Coronary artery (tissue), 2 donors: Measurements from ENCODE around the gene TMEM132D.

ENCODE experiments used
- DNase-seq: peaks from one replicate; pipeline ENCODE4 v3.0.0-alpha.2; 2017; ENCODE audit warnings: low spot score
- H3K27ac ChIP-seq, 2 donors: fragments of 200-600 bp; sonication (generic); one replicate each; pipeline ENCODE4 v1.5.1; 2016 to 2019
- H3K4me3 ChIP-seq: fragments of 200-600 bp; sonication (generic); 2 replicates; pipeline ENCODE4 v1.5.1; 2016; ENCODE audit warnings: mild to moderate bottlenecking, moderate library complexity
- TF ChIP-seq, protein P1 (sequence below): fragments of 200-600 bp; sonication (generic); IDR thresholded peaks from one replicate; pipeline ENCODE4 v1.5.1; 2019; ENCODE audit warnings: antibody characterized with exemption

TMEM132D gene

DNA sequence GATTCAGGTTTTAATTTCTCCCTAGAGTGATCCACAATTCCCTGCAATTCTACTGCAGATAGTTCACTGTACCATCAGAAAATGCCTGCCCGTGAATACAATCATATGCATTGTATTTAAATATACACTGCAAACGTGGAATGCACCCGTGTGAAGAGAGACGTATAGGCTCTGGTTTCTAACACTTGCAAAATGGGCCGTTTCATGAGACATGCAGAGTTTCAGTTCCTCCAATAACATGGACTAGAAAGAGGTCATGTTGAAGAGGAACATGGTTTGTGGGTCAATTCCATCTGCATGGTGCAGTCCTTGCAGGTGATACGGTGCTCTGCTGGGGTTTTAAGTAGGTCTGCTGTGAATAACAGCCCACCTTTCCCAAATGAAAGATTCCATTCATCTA, 373.3 kb downstream of the TMEM132D start:
- DNase-seq = no peak
- no peak overlapping the region for H3K27ac ChIP-seq
- TF ChIP-seq, protein P1, sequence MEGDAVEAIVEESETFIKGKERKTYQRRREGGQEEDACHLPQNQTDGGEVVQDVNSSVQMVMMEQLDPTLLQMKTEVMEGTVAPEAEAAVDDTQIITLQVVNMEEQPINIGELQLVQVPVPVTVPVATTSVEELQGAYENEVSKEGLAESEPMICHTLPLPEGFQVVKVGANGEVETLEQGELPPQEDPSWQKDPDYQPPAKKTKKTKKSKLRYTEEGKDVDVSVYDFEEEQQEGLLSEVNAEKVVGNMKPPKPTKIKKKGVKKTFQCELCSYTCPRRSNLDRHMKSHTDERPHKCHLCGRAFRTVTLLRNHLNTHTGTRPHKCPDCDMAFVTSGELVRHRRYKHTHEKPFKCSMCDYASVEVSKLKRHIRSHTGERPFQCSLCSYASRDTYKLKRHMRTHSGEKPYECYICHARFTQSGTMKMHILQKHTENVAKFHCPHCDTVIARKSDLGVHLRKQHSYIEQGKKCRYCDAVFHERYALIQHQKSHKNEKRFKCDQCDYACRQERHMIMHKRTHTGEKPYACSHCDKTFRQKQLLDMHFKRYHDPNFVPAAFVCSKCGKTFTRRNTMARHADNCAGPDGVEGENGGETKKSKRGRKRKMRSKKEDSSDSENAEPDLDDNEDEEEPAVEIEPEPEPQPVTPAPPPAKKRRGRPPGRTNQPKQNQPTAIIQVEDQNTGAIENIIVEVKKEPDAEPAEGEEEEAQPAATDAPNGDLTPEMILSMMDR = no peak

DNA sequence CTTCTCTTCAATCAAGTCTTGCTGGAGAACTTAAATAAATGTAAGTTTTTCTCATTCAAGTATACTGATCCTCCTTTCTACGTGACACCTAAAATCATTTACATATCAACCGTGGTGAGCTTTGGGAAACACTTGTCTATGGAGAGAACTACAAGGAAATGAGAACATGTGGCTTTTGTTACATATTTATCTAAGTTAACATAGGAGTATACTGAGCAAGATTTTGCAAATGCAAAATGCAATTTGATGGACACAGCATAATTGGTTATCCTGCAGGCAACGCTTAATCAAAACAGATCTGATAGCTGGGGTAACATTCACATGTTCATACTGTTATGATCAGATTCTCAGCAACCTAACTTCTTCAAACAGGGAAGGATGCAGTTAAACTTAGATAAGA, 376.3 kb downstream of the TMEM132D start:
- Histone ChIP-seq H3K4me3 (no peak overlapping the region), H3K27ac (no peak overlapping the region)
- TF ChIP-seq, protein P1 = no peak
- no peak for DNase-seq

More for the DNA sequence above, 373.3 kb downstream of the TMEM132D start:
- no peak overlapping the region for H3K4me3 ChIP-seq

DNA sequence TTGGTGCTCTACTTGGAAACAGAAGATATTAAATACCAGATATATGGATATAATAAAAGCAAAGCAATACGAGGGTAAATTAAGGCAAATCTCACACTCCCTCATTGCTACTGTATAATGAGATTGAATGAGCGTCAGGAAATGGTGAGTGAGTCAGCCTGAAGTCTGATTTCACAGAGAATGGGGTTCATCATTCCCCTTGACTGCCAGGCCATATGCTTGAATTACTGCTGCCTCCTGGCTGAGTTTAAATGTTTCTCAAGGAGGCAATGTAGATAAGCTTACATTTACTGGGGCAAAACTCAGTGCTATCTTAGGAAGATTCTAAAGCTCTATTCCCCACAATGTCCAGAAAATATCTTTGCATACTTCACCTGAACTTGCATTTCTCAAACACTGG, 380.2 kb downstream of the TMEM132D start:
- Histone ChIP-seq H3K27ac (no peak overlapping the region), H3K4me3 (no peak overlapping the region)
- no peak for DNase-seq
- TF ChIP-seq, protein P1 = no peak

DNA sequence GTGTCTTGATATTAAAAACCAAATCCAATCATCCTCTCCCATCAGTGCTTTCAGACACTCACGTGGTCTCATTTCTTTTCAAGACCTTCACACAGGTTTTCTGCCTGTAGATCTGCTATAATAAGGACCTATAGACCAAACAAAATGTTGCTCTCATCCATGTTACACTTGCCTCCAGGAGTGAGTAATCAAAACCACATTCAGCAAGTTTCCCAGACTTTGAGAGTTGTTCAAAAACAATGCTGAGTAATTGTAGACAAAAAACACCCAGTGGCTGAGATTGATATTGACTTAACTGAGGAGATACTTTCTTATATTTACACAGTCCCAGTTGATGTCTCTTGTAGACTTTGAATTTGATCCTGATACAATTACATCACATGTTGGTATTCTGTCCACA, 383.1 kb downstream of the TMEM132D start:
- TF ChIP-seq, protein P1 = no peak
- Histone ChIP-seq H3K27ac (no peak overlapping the region), H3K4me3 (no peak overlapping the region)
- DNase-seq = no peak

DNA sequence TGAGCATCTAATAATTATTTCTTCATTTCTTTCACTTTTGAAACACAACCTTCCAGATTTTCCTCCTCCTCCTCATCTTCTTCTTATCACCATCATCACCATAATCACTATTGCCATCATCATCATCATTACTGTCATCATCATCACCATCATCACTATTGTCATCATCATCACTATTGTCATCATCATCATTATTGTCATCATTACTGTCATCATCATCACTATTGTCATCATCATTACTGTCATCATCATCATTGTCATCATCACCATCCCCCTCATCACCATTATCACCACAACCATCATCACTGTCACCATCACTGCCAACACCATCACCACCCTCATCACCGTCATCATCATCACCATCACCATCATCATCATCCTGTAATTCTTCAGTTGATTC, 400.0 kb downstream of the TMEM132D start:
- DNase-seq = no peak
- Histone ChIP-seq H3K27ac (no peak overlapping the region), H3K4me3 (no peak overlapping the region)
- TF ChIP-seq, protein P1 = no peak

DNA sequence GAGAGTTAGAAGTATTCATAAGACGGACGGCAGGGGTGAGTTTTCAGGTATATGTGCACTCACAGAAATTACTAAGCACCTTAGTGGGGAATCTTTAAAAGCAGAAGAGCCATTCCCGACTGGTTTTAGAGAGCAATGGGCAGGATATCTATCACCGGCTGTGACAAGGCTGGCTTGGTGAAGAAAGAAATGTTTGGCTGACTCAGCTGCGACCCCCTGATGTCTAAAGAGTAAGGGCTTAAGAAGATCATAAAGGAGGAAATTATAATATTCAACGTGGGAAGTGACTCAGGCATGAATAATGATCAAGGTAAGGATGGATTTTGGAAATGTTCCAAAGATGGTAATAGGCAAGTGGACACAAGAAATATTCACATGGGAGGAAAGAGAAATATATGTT, 407.6 kb downstream of the TMEM132D start:
- TF ChIP-seq, protein P1 = no peak
- DNase-seq = no peak
- no peak overlapping the region for H3K27ac ChIP-seq
- H3K4me3 ChIP-seq = no peak overlapping the region

DNA sequence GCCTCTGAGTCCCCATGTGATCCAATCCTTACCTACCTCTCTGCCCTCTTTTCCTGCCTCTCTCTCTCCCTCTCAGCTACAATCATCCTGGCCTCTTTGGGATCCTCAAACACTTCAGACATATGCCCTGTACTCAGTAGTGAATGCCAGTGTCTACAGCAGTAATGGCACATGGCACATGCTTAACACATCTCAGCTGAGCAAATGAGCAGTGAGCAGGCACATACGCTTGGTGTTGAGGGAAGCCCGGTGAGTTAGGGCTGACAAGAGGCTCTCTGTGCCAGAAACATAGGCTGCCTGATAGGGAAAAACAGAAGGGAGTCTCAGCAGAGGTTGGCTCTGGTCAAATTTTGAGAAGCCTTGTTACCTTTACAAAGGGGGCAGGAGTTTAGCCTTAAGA, 409.1 kb downstream of the TMEM132D start:
- no peak for DNase-seq
- H3K27ac ChIP-seq = no peak overlapping the region
- TF ChIP-seq, protein P1 = no peak
- no peak overlapping the region for H3K4me3 ChIP-seq
